Hepatocyte (in vitro differentiated cells): Measurements from ENCODE around the gene VWA7. TPM values are rescaled to one million over a fixed set of nuclear protein-coding genes. Genes with fewer than 3 reads are reported as not detected.
A peak's percentile ranks its signal among the peaks of the same experiment; 100 is the strongest.
"Not testable (repeated sequence)": the region's sequence is repeated elsewhere in the genome, so short reads cannot be mapped to it uniquely, and the experiment has no call there.

Source experiments
- DNase-seq: peaks from one replicate; pipeline ENCODE4 v3.0.0-alpha.2; 2016; ENCODE audit warnings: low spot score
- H2AFZ ChIP-seq: fragments of 200-600 bp; sonication (generic); 2 replicates; pipeline ENCODE4 v1.6.0; 2016; ENCODE audit warnings: antibody characterized with exemption, mild to moderate bottlenecking
- H3K27ac ChIP-seq: fragments of 200-600 bp; sonication (generic); 2 replicates; pipeline ENCODE4 v1.5.1; 2016; ENCODE audit warnings: mild to moderate bottlenecking
- H3K27me3 ChIP-seq: fragments of 200-600 bp; sonication (generic); 2 replicates; pipeline ENCODE4 v1.6.1; 2016
- H3K36me3 ChIP-seq: fragments of 200-600 bp; sonication (generic); replicated peaks from 2 replicates; pipeline ENCODE4 v1.5.1; 2016; ENCODE audit warnings: low read depth; ENCODE audit not compliant: insufficient read depth
- H3K4me1 ChIP-seq: fragments of 200-600 bp; sonication (generic); 2 replicates; pipeline ENCODE4 v1.5.1; 2016; ENCODE audit warnings: mild to moderate bottlenecking, moderate library complexity; ENCODE audit not compliant: insufficient read depth
- H3K4me2 ChIP-seq: fragments of 200-600 bp; sonication (generic); 2 replicates; pipeline ENCODE4 v1.6.0; 2016
- H3K4me3 ChIP-seq: fragments of 200-600 bp; sonication (generic); 2 replicates; pipeline ENCODE4 v1.5.1; 2016; ENCODE audit warnings: mild to moderate bottlenecking
- H3K79me2 ChIP-seq: fragments of 200-600 bp; sonication (generic); 2 replicates; pipeline ENCODE4 v1.6.0; 2017; ENCODE audit warnings: mild to moderate bottlenecking
- H3K9me2 ChIP-seq: fragments of 200-600 bp; sonication (generic); replicated peaks from 2 replicates; pipeline ENCODE4 v1.6.0; 2017; ENCODE audit warnings: mild to moderate bottlenecking; ENCODE audit not compliant: insufficient read depth
- H3K9me3 ChIP-seq: fragments of 200-600 bp; sonication (generic); 2 replicates; pipeline ENCODE4 v1.5.1; 2016; ENCODE audit warnings: low read depth, mild to moderate bottlenecking
- H4K20me1 ChIP-seq: fragments of 200-600 bp; sonication (generic); 2 replicates; pipeline ENCODE4 v1.6.0; 2016; ENCODE audit warnings: mild to moderate bottlenecking; ENCODE audit not compliant: insufficient read depth, poor library complexity, severe bottlenecking
- CTCF ChIP-seq: fragments of 200-600 bp; sonication (generic); IDR thresholded peaks from 2 replicates; pipeline ENCODE4 v1.5.1; 2016; ENCODE audit warnings: antibody characterized with exemption, mild to moderate bottlenecking; ENCODE audit not compliant: poor library complexity
- EZH2 ChIP-seq: fragments of 200-600 bp; sonication (generic); IDR thresholded peaks from 2 replicates; pipeline ENCODE4 v1.6.1; 2016; ENCODE audit warnings: antibody characterized with exemption, mild to moderate bottlenecking, borderline replicate concordance
- EZH2phosphoT487 ChIP-seq: fragments of 200-600 bp; sonication (generic); IDR thresholded peaks from one replicate; pipeline ENCODE4 v1.6.1; 2018; ENCODE audit warnings: antibody characterized with exemption, mild to moderate bottlenecking, low read depth, moderate library complexity; ENCODE audit not compliant: unreplicated experiment, severe bottlenecking
- WGBS: methylation state at CpG from one replicate; pipeline ENCODE4 v1.1.6; 2016; ENCODE audit warnings: low lambda C conversion rate; ENCODE audit errors: missing lambda C conversion rate; 5-methylcytosine and 5-hydroxymethylcytosine counted together
- polyA plus RNA-seq: library from polyadenylated mRNA; unstranded; fragments of >200 nt; fragmentation: Nextera tagmentation; extraction: Ambion mirVana; gene quantifications from 2 replicates; pipeline ENCODE4 v1.2.1, GENCODE V29; 2016
- total RNA-seq: library from RNA; depleted of rRNA; stranded (reverse); fragments of >200 nt; gene quantifications from 2 replicates; pipeline ENCODE4 v1.2.3, GENCODE V29; 2014

VWA7 gene
- total and polyA plus RNA-seq, 2 experiments from 2014 or later = 3.4 to 5.2 TPM

- no peak overlapping the region for H3K27ac ChIP-seq
- TF ChIP-seq EZH2phosphoT487 = no peak
- no peak for TF ChIP-seq CTCF
- no peak for TF ChIP-seq EZH2
- peaks cover 12% of the 10 kb centered on the region for H3K4me1 ChIP-seq
- H3K9me3 ChIP-seq = no peaks in the 10 kb centered on the region
- H3K36me3 ChIP-seq = no peaks in the 10 kb centered on the region
- no peaks in the 10 kb centered on the region for H4K20me1 ChIP-seq
- no peaks in the 10 kb centered on the region for H3K27me3 ChIP-seq
- WGBS = 98% methylated on average over 12 of the region's 12 CpGs
- no peak for DNase-seq
- H3K4me3 ChIP-seq = no peak overlapping the region
- peaks cover 6% of the 10 kb centered on the region for H3K79me2 ChIP-seq
- H3K4me2 ChIP-seq = no peak overlapping the region
- no peak overlapping the region for H2AFZ ChIP-seq
- H3K9me2 ChIP-seq = no peaks in the 10 kb centered on the region
These were observed 34.5 kb upstream of the VWA7 start for GRCh38 chr6:31811645-31812044.

DNA sequence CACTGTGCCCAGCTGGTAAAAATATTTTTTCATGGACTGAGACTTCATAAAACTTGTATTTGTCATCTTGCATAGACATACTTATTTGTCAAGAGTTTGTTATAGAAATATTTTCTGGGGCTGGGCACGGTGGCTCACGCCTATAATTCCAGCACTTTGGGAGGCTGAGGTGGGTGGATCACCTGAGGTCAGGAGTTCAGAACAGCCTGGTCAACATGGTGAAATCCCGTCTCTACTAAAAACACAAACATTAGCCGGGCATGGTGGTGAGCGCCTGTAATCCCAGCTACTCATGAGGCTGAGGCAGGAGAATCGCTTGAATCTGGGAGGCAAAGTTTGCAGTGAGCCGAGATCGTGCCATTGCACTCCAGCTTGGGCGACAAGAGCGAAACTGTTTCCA lies 31.5 kb upstream of the VWA7 start:
- not testable (repeated sequence) for H4K20me1 ChIP-seq

DNA sequence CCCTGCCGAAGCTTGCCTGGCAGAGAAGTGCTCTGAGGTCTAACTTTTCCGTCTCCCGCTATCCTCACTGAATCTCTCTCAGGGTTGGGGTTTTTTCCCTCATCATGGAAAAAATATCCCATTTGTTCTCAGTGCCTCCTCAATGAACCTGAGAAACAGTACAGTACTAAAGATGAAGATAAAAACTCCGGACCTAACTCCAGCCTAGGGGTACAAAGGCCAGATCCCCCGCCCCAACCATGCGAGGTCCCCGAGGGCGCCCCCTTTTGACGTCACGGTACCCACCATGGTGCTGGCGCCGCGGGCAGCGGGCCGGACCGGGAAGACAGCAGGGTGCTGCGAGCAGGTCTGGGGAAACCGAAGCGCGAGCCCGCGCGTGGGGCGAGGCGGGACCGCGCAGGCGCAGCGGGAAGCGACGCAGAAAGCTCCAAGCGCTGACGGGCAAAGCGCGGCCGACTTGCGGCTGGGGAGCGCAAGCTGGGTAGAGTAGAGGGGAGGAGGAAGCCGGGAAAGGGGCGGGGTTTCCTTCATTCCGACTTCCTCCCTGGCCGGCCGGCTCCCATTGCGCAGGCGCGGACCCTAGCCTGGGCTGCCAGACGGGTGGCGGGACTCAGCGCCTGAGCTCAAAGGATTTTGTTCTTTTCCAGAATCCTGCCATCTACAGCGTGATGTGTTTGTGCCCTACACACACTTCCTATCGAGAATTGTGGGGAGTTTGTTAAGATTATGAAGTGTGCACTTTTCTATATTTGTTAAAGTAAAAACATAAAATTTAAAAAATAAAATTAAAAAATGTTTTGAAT lies 29.5 kb upstream of the VWA7 start, which contains the start of gene LSM2:
Gene LSM2 (minus strand): TSS at position 497 of the 803 bp plus-strand sequence. CDS start 209 bp downstream, at position 288.
- H3K9me3 ChIP-seq = no peaks in the 10 kb centered on the region
- peaks cover 13% of the 10 kb centered on the region for H3K4me1 ChIP-seq
- peak within 1 kb of the TSS; percentile 86 for H3K4me2 ChIP-seq
- H3K9me2 ChIP-seq = no peaks in the 10 kb centered on the region
- WGBS = under 1% methylated on average over 48 of the region's 51 CpGs
- no peak for TF ChIP-seq EZH2phosphoT487
- TF ChIP-seq CTCF = peak; percentile 34
- no peak for TF ChIP-seq EZH2
- peak within 1 kb of the TSS; percentile 88 for H3K27ac ChIP-seq
- H3K79me2 ChIP-seq = peaks cover 34% of the 10 kb centered on the region
- peak within 1 kb of the TSS; percentile 55 for H2AFZ ChIP-seq
- H3K36me3 ChIP-seq = no peaks in the 10 kb centered on the region
- no peaks in the 10 kb centered on the region for H4K20me1 ChIP-seq
- no peaks in the 10 kb centered on the region for H3K27me3 ChIP-seq
- peak within 1 kb of the TSS; percentile 42 for H3K4me3 ChIP-seq
- peak; percentile 100 for DNase-seq

More for the DNA sequence above, 31.5 kb upstream of the VWA7 start:
- H3K27me3 ChIP-seq, H3K9me2 ChIP-seq, H3K36me3 ChIP-seq, H3K9me3 ChIP-seq, H2AFZ ChIP-seq, DNase-seq, H3K27ac ChIP-seq, H3K4me2 ChIP-seq, H3K4me3 ChIP-seq: not testable (repeated sequence)
- Histone ChIP-seq H3K4me1 (peaks cover 16% of the 10 kb centered on the region), H3K79me2 (peaks cover 25% of the 10 kb centered on the region)
- 86% methylated on average over 10 of the region's 10 CpGs for WGBS

DNA sequence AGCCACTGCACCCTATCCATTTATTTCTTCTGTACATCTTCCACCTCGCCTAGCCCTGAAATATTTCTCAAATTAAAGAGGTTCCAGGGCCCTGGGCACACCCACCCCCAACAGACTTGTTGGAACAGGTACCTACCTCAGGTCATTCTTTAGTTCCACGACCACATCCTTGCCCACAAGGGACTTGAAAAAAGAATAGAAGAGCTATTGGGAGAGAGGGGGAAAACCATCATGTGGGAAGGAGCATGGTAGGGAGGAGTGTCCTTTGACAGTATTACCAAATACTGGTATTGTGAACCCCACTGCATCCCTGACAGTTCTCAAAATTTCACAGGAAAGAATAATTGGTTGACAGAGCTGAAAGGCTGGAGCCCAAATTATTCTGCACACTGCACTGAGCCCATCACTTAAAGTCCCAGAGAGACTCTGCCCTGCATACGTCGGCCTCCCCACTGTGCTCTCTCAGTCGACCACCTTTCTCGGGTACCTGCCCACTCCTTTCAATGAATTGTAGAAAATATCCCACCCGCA lies 28.9 kb upstream of the VWA7 start:
- Histone ChIP-seq H4K20me1 (no peaks in the 10 kb centered on the region), H3K9me3 (no peaks in the 10 kb centered on the region), H3K9me2 (no peaks in the 10 kb centered on the region), H3K27ac (peak overlapping the region; percentile 88), H3K79me2 (peaks cover 39% of the 10 kb centered on the region), H3K4me1 (peaks cover 13% of the 10 kb centered on the region), H3K4me3 (peak overlapping the region; percentile 42), H3K4me2 (peak overlapping the region; percentile 86), H3K36me3 (no peaks in the 10 kb centered on the region), H3K27me3 (no peaks in the 10 kb centered on the region), H2AFZ (peak overlapping the region; percentile 55)
- DNase-seq = no peak
- no peak for TF ChIP-seq EZH2
- TF ChIP-seq CTCF = no peak
- TF ChIP-seq EZH2phosphoT487 = no peak
- WGBS = 18% methylated on average over 7 of the region's 7 CpGs

DNA sequence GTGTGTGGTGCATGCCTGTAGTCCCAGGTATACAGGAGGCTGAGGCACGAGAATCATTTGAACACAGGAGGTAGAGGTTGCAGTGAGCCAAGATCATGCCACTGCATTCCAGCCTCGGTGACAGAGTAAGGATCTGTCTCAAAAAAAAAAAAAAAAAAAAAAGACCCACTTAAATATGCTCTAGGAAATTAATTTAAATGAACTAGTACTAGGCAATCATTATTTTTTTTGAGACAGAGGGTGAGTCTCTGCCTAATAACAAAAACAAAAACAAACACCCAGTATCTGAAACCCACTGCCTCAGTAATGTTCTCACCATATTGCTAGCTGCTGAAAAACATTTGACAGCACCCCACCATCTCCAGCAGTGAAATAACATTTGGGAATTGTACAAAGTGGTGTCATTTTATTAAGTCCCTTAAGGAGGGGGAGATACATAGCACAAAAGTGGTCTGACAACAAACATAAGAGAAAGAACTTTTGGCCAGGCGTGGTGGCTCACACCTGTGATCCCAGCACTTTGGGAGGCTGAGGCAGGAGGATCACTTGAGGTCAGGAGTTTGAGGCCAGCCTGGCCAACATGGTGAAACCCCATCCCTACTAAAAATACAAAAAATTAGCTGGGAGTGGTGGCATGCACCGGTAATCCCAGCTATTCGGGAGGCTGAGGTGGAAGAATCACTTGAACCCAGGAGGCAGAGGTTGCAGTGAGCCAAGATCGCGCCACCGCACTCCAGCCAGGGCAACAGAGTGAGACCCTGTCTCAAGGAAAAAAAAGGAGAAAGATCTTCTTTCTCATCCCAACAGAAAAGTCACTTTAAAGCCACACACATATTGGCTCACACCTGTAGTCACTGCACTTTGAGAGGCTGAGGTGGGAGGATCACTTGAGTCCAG lies 24.2 kb upstream of the VWA7 start:
- H3K9me3 ChIP-seq, H3K4me3 ChIP-seq, H3K9me2 ChIP-seq, H3K27ac ChIP-seq, H3K27me3 ChIP-seq, H3K36me3 ChIP-seq, H2AFZ ChIP-seq, H4K20me1 ChIP-seq, H3K4me2 ChIP-seq, DNase-seq: not testable (repeated sequence)
- peaks cover 35% of the 10 kb centered on the region for H3K79me2 ChIP-seq
- WGBS = 99% methylated on average over 8 of the region's 8 CpGs
- H3K4me1 ChIP-seq = peaks cover 10% of the 10 kb centered on the region
